Measurements from ENCODE around the gene IFNA16.
"Not testable (repeated sequence)": the region's sequence is repeated elsewhere in the genome, so short reads cannot be mapped to it uniquely, and the experiment has no call there.

IFNA16 gene

DNA sequence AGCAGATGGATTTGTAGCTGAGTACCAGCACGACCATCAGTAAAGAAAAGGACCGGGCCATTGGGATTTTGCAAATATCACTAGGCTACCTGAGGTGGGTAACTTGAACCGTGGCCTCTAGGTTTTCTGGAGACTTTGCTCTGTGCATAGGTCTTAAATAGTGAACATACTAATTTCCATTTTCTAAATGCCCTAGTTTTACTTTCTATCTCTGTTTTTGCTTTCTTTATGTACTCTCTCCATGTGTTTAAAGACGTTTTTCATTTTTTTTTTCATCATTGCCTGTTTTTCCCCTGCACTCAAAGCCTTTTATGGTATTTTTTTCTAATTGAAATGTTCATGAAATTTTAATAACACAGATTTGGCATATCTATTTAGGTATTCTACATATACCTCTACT lies 15.0 kb downstream of the IFNA16 start, which contains the start of gene IFNA7:
TSS of gene IFNA7 (minus strand) at position 101 of the 400 bp plus-strand sequence. CDS start at position 61, 40 bp downstream.
- DNase-seq (ENCODE audit: low read depth in 1 of 2, low spot score in 1 of 2), result not testable (repeated sequence)

- DNase-seq (ENCODE audit: low read depth in 1 of 2, low spot score in 1 of 2), result peak in 1 of 2 donors; percentile 23
These were observed 22.0 kb downstream of the IFNA16 start for GRCh38 chr9:21194867-21195776.

DNA sequence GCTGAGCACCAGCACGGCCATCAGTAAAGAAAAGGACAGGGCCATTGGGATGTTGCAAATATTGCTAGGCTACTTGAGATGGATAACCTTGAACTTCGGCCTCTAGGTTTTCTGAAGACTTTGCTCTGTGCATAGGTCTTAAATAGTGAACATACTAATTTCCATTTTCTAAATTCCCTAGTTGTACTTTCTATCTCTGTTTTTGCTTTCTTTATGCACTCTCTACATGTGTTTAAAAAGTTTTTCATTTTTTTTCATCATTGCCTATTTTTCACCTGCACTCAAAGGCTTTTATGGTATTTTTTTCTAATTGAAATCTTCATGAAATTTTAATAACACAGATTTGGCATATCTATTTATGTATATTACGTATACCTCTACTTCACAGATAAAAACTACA lies 29.6 kb downstream of the IFNA16 start, which contains the start of gene IFNA4:
TSS of gene IFNA4 (minus strand) at position 101 of the 400 bp plus-strand sequence. CDS start at position 45, 56 bp downstream.
- not testable (repeated sequence) for DNase-seq (ENCODE audit: low read depth in 1 of 2, low spot score in 1 of 2)

DNA sequence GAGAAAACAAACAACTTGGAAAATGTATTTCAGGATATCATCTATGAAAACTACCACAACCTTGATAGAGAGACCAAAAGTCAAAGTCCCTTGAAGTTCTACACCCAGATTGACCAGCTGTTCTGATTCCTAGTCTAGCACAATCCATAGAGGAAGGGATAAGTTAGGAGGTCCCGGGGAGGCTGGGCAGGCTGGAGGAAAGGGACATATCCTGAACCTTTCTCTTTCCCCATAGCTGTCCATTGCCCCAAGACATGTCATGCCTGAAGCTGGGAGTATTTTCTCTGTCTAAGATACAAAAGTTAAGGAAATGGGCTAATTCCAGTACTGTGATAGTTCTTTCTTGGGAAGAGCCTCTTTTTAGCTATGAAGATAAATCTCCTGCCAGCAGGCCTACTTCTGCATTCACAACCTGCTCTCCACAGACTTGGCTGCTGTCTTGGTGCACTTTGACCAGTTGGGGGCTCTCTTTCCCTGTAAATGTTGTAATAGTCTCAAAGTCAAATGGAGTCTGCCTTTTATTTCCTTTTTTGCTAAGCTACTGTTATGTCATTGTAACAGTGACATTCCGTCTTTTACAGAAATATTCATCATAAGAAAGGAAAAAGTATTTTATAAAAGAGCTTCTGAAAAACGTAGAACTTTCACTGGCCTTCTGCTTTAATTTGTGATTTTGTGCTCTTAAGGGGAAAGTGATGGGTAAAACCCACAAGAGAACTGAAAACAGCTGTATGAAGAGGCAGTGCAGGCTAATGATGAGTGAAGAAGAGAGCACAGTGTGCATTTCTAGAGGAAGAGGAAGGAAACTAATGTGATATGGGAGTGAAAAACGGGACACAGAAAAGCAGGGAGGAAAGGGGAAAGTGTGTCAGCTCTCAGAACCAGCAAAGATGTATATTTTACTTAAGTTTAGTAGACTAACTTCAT lies 34.0 kb downstream of the IFNA16 start:
- not testable (repeated sequence) for DNase-seq (ENCODE audit: low read depth in 1 of 2, low spot score in 1 of 2)

GRCh38 chr9:21174671-21175070 lies 42.4 kb downstream of the IFNA16 start:
- DNase-seq (ENCODE audit: low read depth in 1 of 2, low spot score in 1 of 2), result no peak

- DNase-seq (ENCODE audit: low read depth in 1 of 2, low spot score in 1 of 2), result no peak
These were observed 45.0 kb downstream of the IFNA16 start for GRCh38 chr9:21172156-21172555.

GRCh38 chr9:21171351-21171750 lies 45.8 kb downstream of the IFNA16 start:
- no peak for DNase-seq (ENCODE audit: low read depth in 1 of 2, low spot score in 1 of 2)

DNA sequence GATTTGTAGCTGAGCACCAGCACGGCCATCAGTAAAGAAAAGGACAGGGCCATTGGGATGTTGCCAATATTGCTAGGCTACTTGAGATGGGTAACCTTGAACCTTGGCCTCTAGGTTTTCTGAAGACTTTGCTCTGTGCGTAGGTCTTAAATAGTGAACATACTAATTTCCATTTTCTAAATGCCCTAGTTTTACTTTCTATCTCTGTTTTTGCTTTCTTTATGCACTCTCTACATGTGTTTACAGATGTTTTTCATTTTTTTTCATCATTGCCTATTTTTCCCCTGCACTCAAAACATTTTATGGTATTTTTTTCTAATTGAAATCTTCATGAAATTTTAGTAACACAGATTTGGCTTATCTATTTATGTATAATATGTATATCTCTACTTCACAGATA lies 50.6 kb downstream of the IFNA16 start, which contains the start of gene IFNA21:
TSS of gene IFNA21 (minus strand) at position 101 of the 400 bp plus-strand sequence. CDS start at position 53, 48 bp downstream.
- DNase-seq (ENCODE audit: low read depth in 1 of 2, low spot score in 1 of 2), result not testable (repeated sequence)

All from activated CD4-positive, alpha-beta T cell treated with anti-CD3 and anti-CD28 coated beads, Interleukin-2, amount 50 U/mL, for 24 hours (primary cell).